HG03095 (cell line): ENCODE data around the gene SREBF1.
A peak's percentile ranks its signal among the peaks of the same experiment; 100 is the strongest.

Experiments
- ATAC-seq: cut with Tn5 transposase; IDR thresholded peaks from one replicate; pipeline ENCODE4 v1.9.1; 2021; ENCODE audit warnings: moderate library complexity; ENCODE audit not compliant: unreplicated experiment

SREBF1 gene

GRCh38 chr17:17826942-17827785 is 9.6 kb downstream of the SREBF1 start:
- ATAC-seq = no peak

DNA sequence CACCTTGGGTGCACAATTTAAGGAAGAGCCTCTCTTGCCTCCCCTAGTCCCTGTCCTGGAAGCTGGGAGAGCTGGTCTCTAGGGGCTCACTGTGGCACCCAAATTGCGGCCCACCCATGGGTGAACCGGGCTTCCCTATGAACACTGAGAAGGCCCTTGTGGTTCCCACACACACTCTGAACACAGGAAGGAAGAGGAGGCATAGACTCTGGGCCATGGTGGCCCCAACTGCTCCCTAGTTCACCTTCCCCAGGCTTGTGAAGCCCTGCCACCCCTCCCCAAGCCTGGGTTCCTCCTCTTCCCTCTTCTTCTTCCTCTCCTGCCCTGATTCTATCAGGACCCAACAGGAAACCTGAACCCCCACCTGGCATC is 10.5 kb downstream of the SREBF1 start:
- ATAC-seq = no peak

DNA sequence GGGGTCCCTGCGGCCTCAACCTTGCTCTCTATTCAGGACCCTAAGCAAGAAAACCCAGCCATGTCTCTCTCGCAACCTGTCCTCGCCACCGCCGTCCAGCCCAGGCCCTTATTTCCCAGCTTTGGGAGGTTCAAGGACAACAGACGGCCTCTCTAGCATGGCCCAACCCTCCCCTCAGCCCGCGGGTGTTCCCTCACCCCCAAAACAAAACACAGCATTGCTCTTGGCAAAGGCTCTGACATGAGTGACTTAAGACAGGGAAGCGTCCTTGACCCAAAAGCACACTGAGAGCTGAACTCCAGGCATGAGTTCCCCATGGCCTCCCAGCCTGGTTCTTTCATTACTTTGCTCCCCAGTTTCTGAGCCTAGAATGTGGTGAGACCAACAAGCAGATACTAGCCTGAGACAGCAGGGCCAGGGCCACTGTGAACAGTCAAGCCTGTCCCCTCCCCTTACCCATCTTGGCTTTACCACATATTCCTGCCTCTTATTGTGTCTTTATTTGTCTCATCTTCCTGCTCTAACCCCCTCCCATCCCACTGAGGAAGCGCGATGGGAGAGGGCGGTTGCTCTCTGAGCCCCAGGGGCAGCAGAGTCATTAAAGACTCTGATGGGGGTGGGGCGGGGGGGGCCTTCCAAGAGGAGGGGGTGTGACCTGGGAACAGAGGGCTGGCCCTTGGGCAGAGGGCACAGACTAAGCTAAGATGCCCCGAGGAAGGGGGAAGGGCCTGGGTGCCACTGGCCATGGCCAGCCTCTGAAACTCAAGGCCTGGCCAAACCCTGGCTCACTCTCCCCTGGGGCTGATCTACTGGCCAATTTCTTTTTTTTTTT is 11.8 kb downstream of the SREBF1 start:
- ATAC-seq = no peak

DNA sequence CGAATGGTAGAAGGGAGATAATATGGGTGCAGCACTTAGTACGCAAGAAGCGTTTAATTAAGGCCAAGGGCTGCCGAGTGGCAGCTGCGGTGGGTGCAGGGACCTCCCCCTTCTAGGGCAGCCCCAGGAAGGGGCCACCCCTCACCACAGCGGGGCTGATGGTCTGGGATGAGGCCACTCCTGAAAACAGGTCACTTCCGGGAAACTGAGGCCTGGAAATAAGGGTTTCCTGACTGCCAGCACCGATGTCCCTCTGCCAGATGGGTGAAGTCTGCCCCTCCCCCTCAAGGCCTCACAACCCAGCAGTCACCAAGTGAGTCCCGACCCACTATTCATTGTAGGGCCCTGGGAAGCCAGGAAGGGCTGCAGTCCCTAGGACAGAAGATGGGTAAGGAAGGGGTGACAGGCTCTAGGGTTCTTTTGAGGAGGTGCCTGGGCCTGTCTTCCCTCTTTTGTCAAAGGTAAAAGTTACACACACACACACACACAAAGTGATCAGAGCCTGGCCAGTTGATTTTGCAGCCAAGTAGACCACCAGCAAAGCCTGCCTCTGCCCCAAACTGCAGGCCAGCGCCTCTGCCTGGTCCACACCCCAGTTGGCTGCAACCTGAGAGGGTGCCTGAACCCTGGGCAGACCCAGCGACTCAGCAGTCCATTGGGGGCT is 12.5 kb downstream of the SREBF1 start:
- peak; percentile 1 for ATAC-seq

- peak; percentile 56 for ATAC-seq
Observed at GRCh38 chr17:17823433-17824118, 13.2 kb downstream of the SREBF1 start.

DNA sequence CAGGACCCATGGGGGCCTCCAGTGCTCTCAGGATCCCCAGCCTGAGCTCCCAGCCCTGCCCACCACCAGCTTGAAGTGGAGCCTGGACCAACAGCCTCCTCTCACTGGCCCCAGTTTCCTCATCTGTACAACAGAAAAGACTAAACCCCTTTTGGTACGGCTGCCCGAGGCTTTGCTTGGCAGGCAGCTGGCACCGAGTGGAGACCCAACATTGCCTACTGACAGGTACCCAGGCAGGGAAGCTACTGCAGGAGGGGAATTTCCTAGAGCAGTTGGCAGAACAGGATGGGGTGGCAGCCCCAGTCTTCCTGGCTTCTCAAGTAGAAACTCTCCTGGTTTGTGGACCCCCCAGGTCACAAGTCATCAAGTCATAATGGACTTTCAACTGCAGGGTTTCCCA is 14.2 kb downstream of the SREBF1 start:
- no peak for ATAC-seq

DNA sequence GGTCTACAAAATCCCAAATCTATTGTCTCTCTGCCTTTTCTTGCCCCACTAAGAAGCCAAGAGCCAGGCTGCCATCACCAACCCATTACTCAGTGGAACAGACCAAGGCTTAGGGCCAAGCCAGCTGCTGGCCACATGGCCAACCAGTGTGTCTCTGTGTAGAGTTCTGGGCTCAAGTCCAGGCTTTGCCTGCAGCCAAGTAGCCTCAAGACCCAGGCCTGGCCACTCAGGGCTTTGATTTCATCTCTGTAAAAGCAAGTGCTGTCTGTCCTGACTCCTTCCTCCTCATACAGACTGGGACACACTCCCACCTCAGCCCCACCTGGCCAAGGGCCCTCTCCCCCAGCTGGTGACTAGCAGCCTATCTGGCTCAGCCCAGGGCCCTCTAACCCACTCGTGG is 14.6 kb downstream of the SREBF1 start:
- ATAC-seq = no peak

GRCh38 chr17:17820463-17821158 is 16.2 kb downstream of the SREBF1 start:
- ATAC-seq = no peak

DNA sequence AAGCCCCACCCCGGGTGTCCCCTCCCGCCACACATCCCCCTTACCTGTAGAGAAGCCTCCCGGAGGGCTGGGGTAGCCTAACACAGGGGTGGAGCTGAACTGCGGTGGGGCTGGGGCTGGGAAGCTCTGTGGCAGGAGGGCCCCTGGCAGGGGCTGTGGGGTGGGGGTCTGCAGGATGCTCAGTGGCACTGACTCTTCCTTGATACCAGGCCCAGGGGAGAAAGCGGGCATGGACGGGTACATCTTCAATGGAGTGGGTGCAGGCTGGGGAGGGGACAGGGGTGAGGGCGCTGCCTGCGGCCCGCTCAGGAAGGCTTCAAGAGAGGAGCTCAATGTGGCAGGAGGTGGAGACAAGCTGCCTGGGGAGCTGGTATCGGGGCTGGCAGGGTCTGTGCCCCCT is 16.7 kb downstream of the SREBF1 start:
- ATAC-seq = no peak

DNA sequence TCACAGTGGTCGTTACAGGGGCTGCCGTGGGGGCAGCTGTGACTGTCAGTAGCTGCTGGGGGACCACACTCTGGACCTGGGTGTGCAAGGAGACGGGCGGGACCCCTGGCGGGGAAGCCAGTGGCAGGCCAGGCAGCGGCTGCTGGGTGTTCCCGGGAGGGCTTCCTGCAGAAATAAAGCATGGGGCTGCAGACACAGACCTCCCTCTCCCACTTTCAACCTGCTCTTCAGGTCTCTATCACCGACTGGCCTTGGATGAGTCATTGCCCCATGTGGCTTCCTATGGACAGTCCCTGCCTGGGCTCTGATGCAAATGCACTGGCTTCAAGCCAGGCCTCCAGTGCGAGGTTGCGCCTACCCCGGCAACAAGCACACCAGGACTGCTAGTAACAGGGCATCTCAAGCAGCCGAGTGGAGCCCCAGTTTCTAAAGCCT is 17.2 kb downstream of the SREBF1 start:
- ATAC-seq = peak; percentile 44

- ATAC-seq = no peak
Observed at GRCh38 chr17:17819111-17819510, 17.7 kb downstream of the SREBF1 start.

GRCh38 chr17:17818088-17818526 is 18.7 kb downstream of the SREBF1 start:
- ATAC-seq = no peak

- ATAC-seq = no peak
Observed at GRCh38 chr17:17817552-17817947, 19.2 kb downstream of the SREBF1 start.

GRCh38 chr17:17816831-17817551 is 19.8 kb downstream of the SREBF1 start:
- ATAC-seq = no peak

GRCh38 chr17:17816240-17816814 is 20.5 kb downstream of the SREBF1 start:
- no peak for ATAC-seq

DNA sequence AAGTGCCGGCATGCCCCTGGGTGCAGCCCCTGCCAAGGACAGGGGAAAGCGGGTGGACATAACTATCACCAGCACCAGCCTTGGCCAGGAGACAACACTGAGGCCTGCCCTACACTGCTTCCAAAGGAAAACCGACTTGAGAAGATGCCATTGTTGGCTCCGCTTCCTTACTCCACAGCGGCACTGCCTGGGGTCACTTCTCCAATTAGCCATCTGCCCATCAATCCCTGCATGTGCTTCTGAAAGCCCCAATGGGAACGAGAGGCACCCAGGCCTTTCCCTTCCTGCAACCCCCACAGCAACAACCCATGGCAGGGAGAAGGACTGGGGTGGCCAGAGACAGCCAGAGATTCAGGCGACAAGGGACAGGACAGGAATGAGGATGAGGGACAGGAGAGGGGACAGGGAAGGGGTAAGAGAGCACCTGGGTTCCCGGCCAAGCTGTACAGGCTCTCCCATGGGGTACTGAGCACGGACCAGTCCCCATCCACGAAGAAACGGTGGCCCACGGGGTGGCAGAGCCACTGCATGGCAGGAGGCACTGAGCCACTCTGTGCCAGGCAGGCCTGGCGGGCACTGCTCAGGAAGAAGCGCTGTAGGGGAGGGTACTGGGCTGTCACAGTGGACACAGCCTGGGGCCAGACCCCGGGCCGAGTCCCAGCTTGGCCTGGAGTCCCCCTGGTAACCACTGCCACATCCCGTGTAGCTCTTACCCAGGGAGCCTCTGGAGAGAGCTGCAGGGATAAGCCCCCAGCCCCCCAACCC is 21.2 kb downstream of the SREBF1 start:
- no peak for ATAC-seq

DNA sequence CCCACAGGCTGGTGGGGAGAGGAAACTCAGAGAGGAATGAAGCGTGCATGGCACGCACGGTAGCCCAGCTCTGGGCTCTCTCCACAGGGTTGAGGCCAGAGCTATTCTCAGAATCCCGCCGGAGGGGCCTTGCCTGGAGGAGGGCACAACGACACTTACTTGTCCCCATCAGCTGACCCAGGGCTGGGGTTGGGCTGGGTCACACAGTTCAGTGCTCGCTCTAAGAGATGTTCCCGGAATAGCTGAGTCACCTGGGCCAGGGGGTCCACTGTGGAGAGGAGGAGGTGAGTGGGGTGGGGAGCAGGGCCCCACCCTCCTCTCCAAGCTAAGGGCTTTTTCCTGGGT is 21.8 kb downstream of the SREBF1 start:
- no peak for ATAC-seq

GRCh38 chr17:17814162-17815061 is 22.4 kb downstream of the SREBF1 start:
- ATAC-seq = no peak
